ENCODE data around the gene ATP1A1. TPM values are rescaled to one million over a fixed set of nuclear protein-coding genes. Genes with fewer than 3 reads are reported as not detected.

Gene ATP1A1
- total RNA-seq, 2 donors from 2014 or later, result 259 to 313 TPM

GRCh38 chr1:116367256-116367945 lies 5.6 kb upstream of the ATP1A1 start:
- ATAC-seq, result no peak
- Mint-ChIP-seq H3K27ac (peak overlapping the region; percentile 19), H3K4me1 (peaks cover 25% of the 10 kb centered on the region), H3K27me3 (no peaks in the 10 kb centered on the region), H3K36me3 (ENCODE audit: low read depth) (no peaks in the 10 kb centered on the region), H3K4me3 (no peak overlapping the region)
- DNase-seq, result no peak
- no peaks in the 10 kb centered on the region for H3K9me3 ChIP-seq (ENCODE audit: control insufficient read depth, low read length, poor library complexity, severe bottlenecking)

GRCh38 chr1:116368241-116368640 lies 4.8 kb upstream of the ATP1A1 start:
- no peaks in the 10 kb centered on the region for H3K27me3 Mint-ChIP-seq
- H3K27ac Mint-ChIP-seq, result peak overlapping the region; percentile 19
- ATAC-seq (no peak), DNase-seq (no peak)
- no peak overlapping the region for H3K4me3 Mint-ChIP-seq
- H3K36me3 Mint-ChIP-seq (ENCODE audit: low read depth), result peaks cover 2% of the 10 kb centered on the region
- H3K4me1 Mint-ChIP-seq, result peaks cover 25% of the 10 kb centered on the region
- no peaks in the 10 kb centered on the region for H3K9me3 ChIP-seq (ENCODE audit: control insufficient read depth, low read length, poor library complexity, severe bottlenecking)

GRCh38 chr1:116370181-116370580 lies 2.9 kb upstream of the ATP1A1 start:
- H3K9me3 ChIP-seq (ENCODE audit: control insufficient read depth, low read length, poor library complexity, severe bottlenecking), result no peaks in the 10 kb centered on the region

GRCh38 chr1:116371752-116372151 lies 1.3 kb upstream of the ATP1A1 start:
- ATAC-seq, result no peak
- Mint-ChIP-seq H3K4me1 (peaks cover 46% of the 10 kb centered on the region), H3K4me3 (peak overlapping the region; percentile 96), H3K36me3 (ENCODE audit: low read depth) (peaks cover 2% of the 10 kb centered on the region), H3K27me3 (no peaks in the 10 kb centered on the region), H3K27ac (peak overlapping the region; percentile 97)
- no peak for DNase-seq
- no peaks in the 10 kb centered on the region for H3K9me3 ChIP-seq (ENCODE audit: control insufficient read depth, low read length, poor library complexity, severe bottlenecking)

More at GRCh38 chr1:116370181-116370580, 2.9 kb upstream of the ATP1A1 start:
- DNase-seq (no peak), ATAC-seq (no peak)
- H3K4me3 Mint-ChIP-seq, result no peak overlapping the region
- peaks cover 2% of the 10 kb centered on the region for H3K36me3 Mint-ChIP-seq (ENCODE audit: low read depth)
- H3K27ac Mint-ChIP-seq, result no peak overlapping the region
- H3K4me1 Mint-ChIP-seq, result peaks cover 37% of the 10 kb centered on the region
- no peaks in the 10 kb centered on the region for H3K27me3 Mint-ChIP-seq

- Mint-ChIP-seq H3K27me3 (no peaks in the 10 kb centered on the region), H3K27ac (peak overlapping the region; percentile 97), H3K4me3 (peak overlapping the region; percentile 96), H3K4me1 (peaks cover 49% of the 10 kb centered on the region), H3K36me3 (ENCODE audit: low read depth) (peaks cover 2% of the 10 kb centered on the region)
- H3K9me3 ChIP-seq (ENCODE audit: control insufficient read depth, low read length, poor library complexity, severe bottlenecking), result no peaks in the 10 kb centered on the region
- DNase-seq (no peak), ATAC-seq (no peak)
These were observed 853 bp upstream of the ATP1A1 start for GRCh38 chr1:116372191-116372590.

GRCh38 chr1:116373431-116374352 lies 648 bp downstream of the ATP1A1 start:
- H3K4me3 Mint-ChIP-seq, result peak overlapping the region; percentile 96
- H3K9me3 ChIP-seq (ENCODE audit: control insufficient read depth, low read length, poor library complexity, severe bottlenecking), result no peaks in the 10 kb centered on the region
- no peaks in the 10 kb centered on the region for H3K27me3 Mint-ChIP-seq
- DNase-seq, result peak; percentile 49 to 56 (median 56)
- ATAC-seq, result peak; percentile 18
- H3K36me3 Mint-ChIP-seq (ENCODE audit: low read depth), result peaks cover 2% of the 10 kb centered on the region
- H3K4me1 Mint-ChIP-seq, result peaks cover 49% of the 10 kb centered on the region
- peak overlapping the region; percentile 97 for H3K27ac Mint-ChIP-seq

GRCh38 chr1:116374353-116375147 lies 1.5 kb downstream of the ATP1A1 start:
- DNase-seq (no peak), ATAC-seq (no peak)
- Mint-ChIP-seq H3K27ac (peak overlapping the region; percentile 97), H3K36me3 (ENCODE audit: low read depth) (peaks cover 2% of the 10 kb centered on the region), H3K27me3 (no peaks in the 10 kb centered on the region), H3K4me1 (peaks cover 56% of the 10 kb centered on the region), H3K4me3 (peak overlapping the region; percentile 96)
- no peaks in the 10 kb centered on the region for H3K9me3 ChIP-seq (ENCODE audit: control insufficient read depth, low read length, poor library complexity, severe bottlenecking)

GRCh38 chr1:116375148-116375886 lies 2.3 kb downstream of the ATP1A1 start:
- peaks cover 2% of the 10 kb centered on the region for H3K36me3 Mint-ChIP-seq (ENCODE audit: low read depth)
- no peak for DNase-seq
- peak overlapping the region; percentile 96 for H3K4me3 Mint-ChIP-seq
- peak overlapping the region; percentile 97 for H3K27ac Mint-ChIP-seq
- H3K9me3 ChIP-seq (ENCODE audit: control insufficient read depth, low read length, poor library complexity, severe bottlenecking), result no peaks in the 10 kb centered on the region
- no peak for ATAC-seq
- no peaks in the 10 kb centered on the region for H3K27me3 Mint-ChIP-seq
- peaks cover 60% of the 10 kb centered on the region for H3K4me1 Mint-ChIP-seq

GRCh38 chr1:116375887-116376728 lies 3.1 kb downstream of the ATP1A1 start:
- Mint-ChIP-seq H3K36me3 (ENCODE audit: low read depth) (peaks cover 2% of the 10 kb centered on the region), H3K27ac (peak overlapping the region; percentile 97)

GRCh38 chr1:116376729-116377086 lies 3.7 kb downstream of the ATP1A1 start:
- ATAC-seq (no peak), DNase-seq (no peak)
- H3K27ac Mint-ChIP-seq, result peak overlapping the region; percentile 97
- H3K27me3 Mint-ChIP-seq, result no peaks in the 10 kb centered on the region
- peaks cover 72% of the 10 kb centered on the region for H3K4me1 Mint-ChIP-seq
- H3K36me3 Mint-ChIP-seq (ENCODE audit: low read depth), result peaks cover 2% of the 10 kb centered on the region
- H3K9me3 ChIP-seq (ENCODE audit: control insufficient read depth, low read length, poor library complexity, severe bottlenecking), result no peaks in the 10 kb centered on the region
- H3K4me3 Mint-ChIP-seq, result peak overlapping the region; percentile 96

More at GRCh38 chr1:116375887-116376728, 3.1 kb downstream of the ATP1A1 start:
- ATAC-seq (no peak), DNase-seq (no peak)
- no peaks in the 10 kb centered on the region for H3K9me3 ChIP-seq (ENCODE audit: control insufficient read depth, low read length, poor library complexity, severe bottlenecking)
- Mint-ChIP-seq H3K4me3 (peak overlapping the region; percentile 96), H3K27me3 (no peaks in the 10 kb centered on the region), H3K4me1 (peaks cover 67% of the 10 kb centered on the region)

- Mint-ChIP-seq H3K27ac (peak overlapping the region; percentile 97), H3K27me3 (no peaks in the 10 kb centered on the region), H3K4me1 (peaks cover 80% of the 10 kb centered on the region), H3K36me3 (ENCODE audit: low read depth) (peaks cover 2% of the 10 kb centered on the region), H3K4me3 (peak overlapping the region; percentile 87)
- no peaks in the 10 kb centered on the region for H3K9me3 ChIP-seq (ENCODE audit: control insufficient read depth, low read length, poor library complexity, severe bottlenecking)
- ATAC-seq (peak; percentile 61), DNase-seq (no peak)
These were observed 4.8 kb downstream of the ATP1A1 start for GRCh38 chr1:116377541-116378529.

Measured in T-helper 17 cell (primary cell).